NB4 (cell line): ENCODE results near the gene NAGS.
A peak's percentile ranks its signal among the peaks of the same experiment; 100 is the strongest.
"Not testable (repeated sequence)": the region's sequence is repeated elsewhere in the genome, so short reads cannot be mapped to it uniquely, and the experiment has no call there.

ENCODE experiments used
- DNase-seq: peaks from one replicate; pipeline ENCODE4 v3.0.0; 2010; ENCODE audit warnings: low read depth
- H3K4me3 ChIP-seq: one replicate; pipeline ENCODE4 v1.5.1; 2011; ENCODE audit warnings: mild to moderate bottlenecking, low read depth, low read length, moderate library complexity
- CTCF ChIP-seq: IDR thresholded peaks from one replicate; pipeline ENCODE4 v1.5.1; 2012; ENCODE audit warnings: low read depth, low read length
- MAX ChIP-seq: IDR thresholded peaks from 2 replicates; pipeline ENCODE4 v1.6.1; 2011; ENCODE audit warnings: low read depth, low read length
- MYC ChIP-seq: IDR thresholded peaks from 2 replicates; pipeline ENCODE4 v1.6.1; 2011; ENCODE audit warnings: low read depth, low read length
- POLR2A ChIP-seq: IDR thresholded peaks from 2 replicates; pipeline ENCODE4 v1.6.1; 2011; ENCODE audit warnings: mild to moderate bottlenecking; ENCODE audit not compliant: insufficient read length; ENCODE audit errors: extremely low read depth

The NAGS gene

GRCh38 chr17:44014133-44014436 lies 9.7 kb downstream of the NAGS start:
- peak overlapping the region; percentile 91 for H3K4me3 ChIP-seq
- no peak for DNase-seq
- TF ChIP-seq MAX (no peak), MYC (no peak), POLR2A (no peak), CTCF (no peak)

GRCh38 chr17:44014437-44015172 lies 10.2 kb downstream of the NAGS start, which contains the start of gene TMEM101:
Gene TMEM101 (minus strand): TSS chr17:44014963. CDS start chr17:44014952, 11 bp downstream.
- peak within 1 kb of the TSS; percentile 91 for H3K4me3 ChIP-seq
- peak; percentile 93 for DNase-seq
- no peak for TF ChIP-seq MYC
- peak; percentile 42 for TF ChIP-seq POLR2A
- TF ChIP-seq MAX, result peak; percentile 39; the same call in 1 of the 2 replicates
- no peak for TF ChIP-seq CTCF

GRCh38 chr17:44021227-44021626 lies 16.8 kb downstream of the NAGS start:
- DNase-seq, H3K4me3 ChIP-seq: not testable (repeated sequence)

- H3K4me3 ChIP-seq, result no peak overlapping the region
- DNase-seq, result no peak
- TF ChIP-seq MYC, result no peak
- no peak for TF ChIP-seq POLR2A
- no peak for TF ChIP-seq MAX
- TF ChIP-seq CTCF, result no peak
These were observed 17.8 kb downstream of the NAGS start for GRCh38 chr17:44022246-44022645.

GRCh38 chr17:44023545-44024270 lies 19.3 kb downstream of the NAGS start:
- DNase-seq, result no peak
- no peak overlapping the region for H3K4me3 ChIP-seq
- TF ChIP-seq POLR2A (no peak), MAX (no peak), CTCF (no peak)

GRCh38 chr17:44024271-44024663 lies 19.8 kb downstream of the NAGS start:
- TF ChIP-seq MAX, result no peak
- no peak for TF ChIP-seq MYC
- no peak for TF ChIP-seq CTCF
- TF ChIP-seq POLR2A, result no peak
- no peak for DNase-seq

More at GRCh38 chr17:44024271-44024663, 19.8 kb downstream of the NAGS start:
- no peak overlapping the region for H3K4me3 ChIP-seq
